ENCODE data around the gene VCAM1. TPM values are rescaled to one million over a fixed set of nuclear protein-coding genes. Genes with fewer than 3 reads are reported as not detected.
"Not testable (repeated sequence)": the region's sequence is repeated elsewhere in the genome, so short reads cannot be mapped to it uniquely, and the experiment has no call there.

VCAM1 gene
- total and polyA plus RNA-seq, 10 donors = 39.6 to 849 (median 362) TPM

DNA sequence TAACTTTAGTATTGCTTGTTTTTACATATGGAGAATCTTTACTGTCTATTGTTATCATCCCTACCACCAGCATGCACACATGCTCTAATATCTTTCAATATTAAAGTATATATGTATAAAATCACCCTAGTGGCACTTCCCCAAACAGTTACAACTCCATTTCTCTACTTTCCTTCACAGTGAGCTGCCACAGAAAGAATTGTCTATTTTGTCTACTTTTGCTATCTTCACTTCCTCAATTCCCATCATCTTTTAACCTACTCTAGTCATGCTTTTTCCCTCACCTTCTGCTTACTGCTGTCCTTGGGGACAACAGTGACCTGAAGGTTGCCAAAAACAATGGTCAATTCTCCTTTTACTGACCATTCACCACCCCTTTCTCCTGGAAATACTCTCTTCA lies 59.2 kb downstream of the VCAM1 start:
- no peak overlapping the region for H3K4me3 ChIP-seq
- intact Hi-C loops (cut with DNase I; ENCODE audit: low total_unique reads) = no loop called here
- no peaks in the 10 kb centered on the region for H3K36me3 ChIP-seq
- H3K9me3 ChIP-seq = peaks cover 0 to 15% (median 5%) of the 10 kb centered on the region in 8 donors
- H3K27me3 ChIP-seq (replicated peaks in 1 of 7) = no peaks in the 10 kb centered on the region
- H3K4me1 ChIP-seq = peaks cover 0 to 3% (median 0%) of the 10 kb centered on the region in 6 donors
- no peak for DNase-seq
- no peak overlapping the region for H3K27ac ChIP-seq
- no peak for TF ChIP-seq POLR2A (IDR thresholded peaks at IDR 0.05)
- no peak for TF ChIP-seq POLR2AphosphoS5 (IDR thresholded peaks at IDR 0.05)

DNA sequence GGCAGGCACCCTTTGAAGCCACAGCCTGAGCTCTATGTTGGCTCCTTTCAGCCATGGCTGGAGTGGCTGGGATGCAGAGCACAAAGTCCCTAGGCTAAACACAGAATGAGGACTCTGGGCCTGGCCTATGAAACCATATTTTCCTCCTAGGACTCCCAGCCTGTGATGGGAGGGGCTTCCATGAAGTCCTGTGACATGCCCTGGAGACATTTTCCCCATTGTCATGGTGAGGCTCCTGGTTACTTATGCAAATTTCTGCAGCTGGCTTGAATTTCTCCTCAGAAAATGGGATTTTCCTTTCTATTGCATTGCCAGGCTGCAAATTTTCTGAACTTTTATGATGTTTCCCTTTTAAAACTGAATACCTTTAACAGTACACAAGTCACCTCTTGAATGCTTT lies 61.3 kb downstream of the VCAM1 start:
- TF ChIP-seq, protein P1, sequence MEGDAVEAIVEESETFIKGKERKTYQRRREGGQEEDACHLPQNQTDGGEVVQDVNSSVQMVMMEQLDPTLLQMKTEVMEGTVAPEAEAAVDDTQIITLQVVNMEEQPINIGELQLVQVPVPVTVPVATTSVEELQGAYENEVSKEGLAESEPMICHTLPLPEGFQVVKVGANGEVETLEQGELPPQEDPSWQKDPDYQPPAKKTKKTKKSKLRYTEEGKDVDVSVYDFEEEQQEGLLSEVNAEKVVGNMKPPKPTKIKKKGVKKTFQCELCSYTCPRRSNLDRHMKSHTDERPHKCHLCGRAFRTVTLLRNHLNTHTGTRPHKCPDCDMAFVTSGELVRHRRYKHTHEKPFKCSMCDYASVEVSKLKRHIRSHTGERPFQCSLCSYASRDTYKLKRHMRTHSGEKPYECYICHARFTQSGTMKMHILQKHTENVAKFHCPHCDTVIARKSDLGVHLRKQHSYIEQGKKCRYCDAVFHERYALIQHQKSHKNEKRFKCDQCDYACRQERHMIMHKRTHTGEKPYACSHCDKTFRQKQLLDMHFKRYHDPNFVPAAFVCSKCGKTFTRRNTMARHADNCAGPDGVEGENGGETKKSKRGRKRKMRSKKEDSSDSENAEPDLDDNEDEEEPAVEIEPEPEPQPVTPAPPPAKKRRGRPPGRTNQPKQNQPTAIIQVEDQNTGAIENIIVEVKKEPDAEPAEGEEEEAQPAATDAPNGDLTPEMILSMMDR (IDR thresholded peaks at IDR 0.05 in 8 of 11, conservative IDR thresholded peaks at IDR 0.05 in 3 of 11) = no peak
- TF ChIP-seq POLR2A (IDR thresholded peaks at IDR 0.05) = no peak
- Histone ChIP-seq H3K36me3 (no peaks in the 10 kb centered on the region), H3K27ac (no peak overlapping the region), H3K4me3 (no peak overlapping the region), H3K27me3 (replicated peaks in 1 of 7) (no peaks in the 10 kb centered on the region), H3K9me3 (peaks cover 0 to 15% (median 5%) of the 10 kb centered on the region in 8 donors), H3K4me1 (peaks cover 0 to 4% (median 0%) of the 10 kb centered on the region in 6 donors)
- intact Hi-C loops (cut with DNase I; ENCODE audit: low total_unique reads) = no loop called here
- DNase-seq = no peak

- H3K4me1 ChIP-seq; H3K36me3 ChIP-seq; H3K27me3 ChIP-seq (replicated peaks in 1 of 7); H3K4me3 ChIP-seq; intact Hi-C loops (cut with DNase I; ENCODE audit: low total_unique reads); H3K27ac ChIP-seq; DNase-seq: not testable (repeated sequence)
- peaks cover 0 to 15% (median 5%) of the 10 kb centered on the region in 8 donors for H3K9me3 ChIP-seq
- 72 to 96% (median 87%) methylated on average over 3 of the region's 3 CpGs for WGBS, 5 donors
These were observed 62.2 kb downstream of the VCAM1 start for GRCh38 chr1:100781728-100782127.

DNA sequence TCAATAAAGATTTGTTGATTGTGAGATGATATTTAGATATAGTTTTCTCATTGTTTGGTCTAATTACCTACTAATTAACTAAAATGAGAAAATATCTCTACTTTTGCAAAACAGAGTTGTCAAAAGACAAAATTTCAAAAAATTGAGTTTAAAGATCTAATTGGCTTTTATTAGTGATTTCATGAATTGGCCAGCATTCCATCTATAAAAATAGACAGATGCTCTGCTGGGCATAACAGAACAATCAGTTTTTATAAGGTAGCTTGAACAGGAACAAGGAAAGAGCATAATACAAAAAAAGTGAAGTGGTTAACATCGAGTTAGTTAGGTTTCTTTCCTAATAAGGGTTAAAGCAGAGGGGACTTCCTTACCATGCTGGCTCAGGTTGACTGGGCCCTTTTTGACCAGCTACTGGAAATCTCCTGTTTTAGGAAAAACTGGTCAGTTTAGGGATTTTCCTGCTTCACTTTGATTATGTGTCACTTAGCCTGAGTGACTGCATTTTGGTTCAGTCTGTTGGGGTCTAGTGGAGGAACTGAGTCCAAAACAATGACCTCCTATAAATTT lies 63.0 kb downstream of the VCAM1 start:
- H3K27me3 ChIP-seq (replicated peaks in 1 of 7) = no peaks in the 10 kb centered on the region
- peak overlapping the region in 4 of 8 donors; percentile 7 to 34 (median 28) for H3K27ac ChIP-seq
- TF ChIP-seq, protein P1 (IDR thresholded peaks at IDR 0.05 in 8 of 11, conservative IDR thresholded peaks at IDR 0.05 in 3 of 11) = no peak
- no peak for TF ChIP-seq POLR2AphosphoS5 (IDR thresholded peaks at IDR 0.05)
- TF ChIP-seq POLR2A (IDR thresholded peaks at IDR 0.05) = no peak
- peaks cover 0 to 15% (median 5%) of the 10 kb centered on the region in 8 donors for H3K9me3 ChIP-seq
- DNase-seq = no peak
- no peaks in the 10 kb centered on the region for H3K36me3 ChIP-seq
- intact Hi-C loops (cut with DNase I; ENCODE audit: low total_unique reads) = no loop called here
- H3K4me3 ChIP-seq = no peak overlapping the region
- WGBS, 5 donors = 32 to 56% (median 36%) methylated on average over 1 of the region's 1 CpG
- H3K4me1 ChIP-seq = peaks cover 0 to 9% (median 2%) of the 10 kb centered on the region in 6 donors

DNA sequence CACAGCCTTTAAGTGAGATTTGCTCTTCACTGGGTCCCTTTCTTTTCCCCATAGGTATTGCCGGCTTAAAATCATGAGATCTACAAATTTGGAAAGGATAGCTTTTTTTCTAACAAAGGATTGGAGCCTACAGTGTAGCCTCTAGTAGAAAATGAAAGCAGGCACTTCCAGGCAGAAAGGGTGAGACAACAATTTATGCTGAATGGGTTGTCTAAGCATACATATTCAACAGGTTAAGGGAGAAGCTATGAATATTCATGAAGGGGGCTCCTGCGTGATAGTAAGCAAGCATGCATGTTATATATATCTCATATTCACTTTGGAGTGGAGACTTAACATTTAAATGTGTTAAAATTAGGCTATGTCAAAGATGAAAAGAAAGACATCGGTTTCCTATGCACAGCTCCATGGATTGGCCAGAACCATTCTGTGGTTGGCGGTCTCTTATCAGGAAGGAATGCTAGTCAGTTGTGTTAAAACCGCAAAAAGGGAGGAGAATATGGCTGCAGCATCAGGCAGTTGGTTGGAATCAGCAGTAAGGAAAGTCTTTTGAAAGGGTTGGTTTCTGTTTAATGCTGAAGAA lies 66.0 kb downstream of the VCAM1 start:
- Histone ChIP-seq H3K4me1 (peaks cover 0 to 11% (median 2%) of the 10 kb centered on the region in 6 donors), H3K4me3 (no peak overlapping the region), H3K27ac (peak overlapping the region in 5 of 8 donors; percentile 28 to 51 (median 35)), H3K36me3 (no peaks in the 10 kb centered on the region), H3K27me3 (replicated peaks in 1 of 7) (no peaks in the 10 kb centered on the region), H3K9me3 (peaks cover 0 to 15% (median 5%) of the 10 kb centered on the region in 8 donors)
- WGBS, 5 donors = 40 to 61% (median 43%) methylated on average over 5 of the region's 5 CpGs
- TF ChIP-seq, protein P1 (IDR thresholded peaks at IDR 0.05 in 8 of 11, conservative IDR thresholded peaks at IDR 0.05 in 3 of 11) = no peak
- TF ChIP-seq POLR2A (IDR thresholded peaks at IDR 0.05) (no peak), POLR2AphosphoS5 (IDR thresholded peaks at IDR 0.05) (no peak)
- intact Hi-C loops (cut with DNase I; ENCODE audit: low total_unique reads) = no loop called here
- DNase-seq = no peak

Data from spleen (tissue), 11 donors.